ENCODE results near the gene UVRAG. TPM values are rescaled to one million over a fixed set of nuclear protein-coding genes. Genes with fewer than 3 reads are reported as not detected.

UVRAG gene
- 10 to 100 TPM; 39.9 to 52.5 (median 41.4) TPM for total RNA-seq
- 104 TPM for total RNA-seq (2013)

DNA sequence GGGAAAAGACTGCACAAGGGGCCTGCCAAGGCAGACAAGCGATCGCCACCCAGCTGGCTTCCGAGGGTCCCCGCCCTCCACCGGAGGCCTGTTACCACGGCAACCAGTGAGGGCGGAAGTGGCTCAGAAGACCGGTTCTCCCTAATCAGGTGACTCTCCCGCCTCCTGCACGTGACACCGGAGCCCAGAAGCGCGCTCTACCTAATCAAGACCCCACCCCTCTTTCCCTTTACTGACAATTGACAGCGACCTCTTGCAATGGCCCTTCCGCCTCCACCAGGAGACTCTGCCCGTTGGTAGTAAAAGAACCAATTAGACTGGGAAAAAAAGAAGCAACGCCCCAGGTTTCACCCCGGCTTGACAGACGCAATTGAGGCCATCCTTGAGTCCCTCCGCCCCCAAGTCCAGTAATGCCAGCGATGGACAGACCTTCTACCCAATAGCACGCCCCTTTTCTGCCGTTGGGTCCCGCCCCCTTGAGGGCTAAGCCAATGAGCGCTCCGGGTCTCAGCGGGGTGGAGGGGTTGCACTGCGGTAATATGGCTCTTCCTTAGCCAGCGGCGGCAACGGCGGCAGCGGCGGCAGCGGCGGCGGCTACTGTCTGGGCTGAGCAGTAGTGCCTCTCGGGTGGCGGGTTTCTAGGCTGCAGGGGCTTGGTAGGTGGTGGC lies at the start of gene UVRAG:
UVRAG (plus strand) TSS at position 534 of the 668 bp plus-strand sequence. CDS start 198 bp downstream, outside the sequence.
- Histone ChIP-seq H3K9me3 (ENCODE audit: control insufficient read depth, insufficient read depth, low read length) (no peaks in the 10 kb centered on the region), H3K36me3 (ENCODE audit: control insufficient read depth, insufficient read depth, low read length) (no peaks in the 10 kb centered on the region), H3K27ac (ENCODE audit: low read length) (peak within 1 kb of the TSS; percentile 86), H3K27me3 (ENCODE audit: control insufficient read depth, insufficient read depth, low read length) (no peaks in the 10 kb centered on the region), H3K4me1 (ENCODE audit: control insufficient read depth, insufficient read depth, low read length) (peaks cover 19% of the 10 kb centered on the region), H3K4me3 (ENCODE audit: low read length) (peak within 1 kb of the TSS; percentile 81)
- H3K27me3 Mint-ChIP-seq (ENCODE audit: low read depth in 2 of 2): no peaks in the 10 kb centered on the region
- TF ChIP-seq, protein P1, sequence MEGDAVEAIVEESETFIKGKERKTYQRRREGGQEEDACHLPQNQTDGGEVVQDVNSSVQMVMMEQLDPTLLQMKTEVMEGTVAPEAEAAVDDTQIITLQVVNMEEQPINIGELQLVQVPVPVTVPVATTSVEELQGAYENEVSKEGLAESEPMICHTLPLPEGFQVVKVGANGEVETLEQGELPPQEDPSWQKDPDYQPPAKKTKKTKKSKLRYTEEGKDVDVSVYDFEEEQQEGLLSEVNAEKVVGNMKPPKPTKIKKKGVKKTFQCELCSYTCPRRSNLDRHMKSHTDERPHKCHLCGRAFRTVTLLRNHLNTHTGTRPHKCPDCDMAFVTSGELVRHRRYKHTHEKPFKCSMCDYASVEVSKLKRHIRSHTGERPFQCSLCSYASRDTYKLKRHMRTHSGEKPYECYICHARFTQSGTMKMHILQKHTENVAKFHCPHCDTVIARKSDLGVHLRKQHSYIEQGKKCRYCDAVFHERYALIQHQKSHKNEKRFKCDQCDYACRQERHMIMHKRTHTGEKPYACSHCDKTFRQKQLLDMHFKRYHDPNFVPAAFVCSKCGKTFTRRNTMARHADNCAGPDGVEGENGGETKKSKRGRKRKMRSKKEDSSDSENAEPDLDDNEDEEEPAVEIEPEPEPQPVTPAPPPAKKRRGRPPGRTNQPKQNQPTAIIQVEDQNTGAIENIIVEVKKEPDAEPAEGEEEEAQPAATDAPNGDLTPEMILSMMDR (IDR thresholded peaks at IDR 0.05): no peak
- peak within 1 kb of the TSS; percentile 96 for H3K4me3 Mint-ChIP-seq
- H3K36me3 Mint-ChIP-seq: no peaks in the 10 kb centered on the region
- H3K4me1 Mint-ChIP-seq: peaks cover 7 to 21% of the 10 kb centered on the region in 2 donors
- no peaks in the 10 kb centered on the region for H3K9me3 Mint-ChIP-seq
- intact Hi-C loops (cut with micrococcal nuclease): loop anchor here (5.0 to 10.0 kb wide), 3 partner anchors 52 to 1323 kb away; partner anchors contain the start of gene LIPT2
- no peak within 1 kb of the TSS for H3K27ac Mint-ChIP-seq
- ATAC-seq (peak; percentile 83 to 96 (median 86)), DNase-seq (peak; percentile 98 to 99)
- WGBS (ENCODE audit: insufficient coverage): under 1% methylated on average over 39 of the region's 39 CpGs

DNA sequence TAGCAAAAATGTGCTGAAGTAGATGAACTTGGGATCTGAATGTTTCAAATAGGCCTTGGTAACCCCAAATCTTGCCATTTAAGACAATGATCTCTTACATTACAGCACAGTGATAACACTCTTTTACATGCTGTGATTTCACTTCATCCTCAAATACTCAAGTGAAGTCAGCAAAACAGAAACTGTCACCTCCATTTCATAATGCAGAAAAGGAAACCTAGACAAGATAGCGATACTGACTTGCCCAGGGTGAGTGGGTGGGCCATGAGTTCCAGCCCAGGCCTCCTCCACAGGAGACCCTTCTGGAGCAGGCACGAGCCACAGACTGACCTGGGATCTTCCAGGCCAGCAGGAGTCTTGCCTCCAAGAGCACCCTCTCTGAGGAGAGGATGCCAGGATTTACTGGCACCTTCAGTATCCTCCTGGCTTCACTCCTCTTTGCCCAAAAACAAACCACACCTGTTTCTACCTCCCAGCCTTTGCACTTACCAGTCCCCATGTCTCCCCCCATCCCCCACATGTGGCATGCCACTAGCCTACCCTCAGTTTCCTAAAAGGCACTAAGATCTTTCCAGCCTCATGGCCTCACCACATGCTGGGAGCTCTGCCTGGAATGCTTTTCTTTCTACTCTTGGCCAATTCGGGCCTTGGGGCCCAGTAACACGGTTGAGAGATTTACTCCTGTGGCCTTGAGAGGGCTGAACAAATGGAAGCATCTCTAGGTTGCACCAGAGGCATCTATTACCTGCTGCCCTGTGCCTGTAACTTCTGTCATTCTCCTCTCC lies 48.4 kb upstream of the UVRAG start:
- DNase-seq: no peak
- Histone ChIP-seq H3K27me3 (ENCODE audit: control insufficient read depth, insufficient read depth, low read length) (peaks cover 12% of the 10 kb centered on the region), H3K9me3 (ENCODE audit: control insufficient read depth, insufficient read depth, low read length) (no peaks in the 10 kb centered on the region), H3K27ac (ENCODE audit: low read length) (no peak overlapping the region), H3K36me3 (ENCODE audit: control insufficient read depth, insufficient read depth, low read length) (no peaks in the 10 kb centered on the region), H3K4me1 (ENCODE audit: control insufficient read depth, insufficient read depth, low read length) (peaks cover 14% of the 10 kb centered on the region), H3K4me3 (ENCODE audit: low read length) (no peak overlapping the region)
- Mint-ChIP-seq H3K4me1 (peaks cover 14 to 16% of the 10 kb centered on the region in 2 donors), H3K27ac (peak overlapping the region in 1 of 2 donors; percentile 91), H3K36me3 (no peaks in the 10 kb centered on the region), H3K9me3 (no peaks in the 10 kb centered on the region), H3K27me3 (ENCODE audit: low read depth in 2 of 2) (peaks cover 31 to 39% of the 10 kb centered on the region in 2 donors), H3K4me3 (no peak overlapping the region)
- intact Hi-C loops (cut with micrococcal nuclease): no loop called here
- no peak for ATAC-seq
- TF ChIP-seq, protein P1 (IDR thresholded peaks at IDR 0.05): no peak
- WGBS (ENCODE audit: insufficient coverage): 78% methylated on average over 4 of the region's 4 CpGs

DNA sequence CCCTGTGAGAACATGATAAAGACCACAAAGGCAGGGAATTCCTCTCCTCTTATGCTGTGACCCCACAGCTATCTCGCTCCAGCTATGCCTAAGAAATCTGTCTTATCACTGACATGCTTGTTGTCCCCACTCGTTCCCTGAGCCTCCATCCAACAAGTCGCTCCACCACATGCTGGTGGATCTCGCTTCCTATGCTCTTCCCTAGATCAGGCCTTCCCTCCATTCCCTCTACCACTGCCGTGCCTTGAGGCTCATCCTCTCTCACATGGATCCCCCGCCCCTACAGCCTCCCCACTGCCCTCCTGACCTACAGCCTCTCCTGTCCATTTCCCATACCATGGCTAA lies 47.8 kb upstream of the UVRAG start:
- Mint-ChIP-seq H3K4me3 (peak overlapping the region; percentile 33), H3K27me3 (ENCODE audit: low read depth in 2 of 2) (peaks cover 32 to 39% of the 10 kb centered on the region in 2 donors), H3K4me1 (peaks cover 14 to 16% of the 10 kb centered on the region in 2 donors), H3K9me3 (no peaks in the 10 kb centered on the region), H3K27ac (peak overlapping the region in 1 of 2 donors; percentile 91), H3K36me3 (no peaks in the 10 kb centered on the region)
- Histone ChIP-seq H3K36me3 (ENCODE audit: control insufficient read depth, insufficient read depth, low read length) (no peaks in the 10 kb centered on the region), H3K9me3 (ENCODE audit: control insufficient read depth, insufficient read depth, low read length) (no peaks in the 10 kb centered on the region), H3K27ac (ENCODE audit: low read length) (no peak overlapping the region), H3K4me1 (ENCODE audit: control insufficient read depth, insufficient read depth, low read length) (peaks cover 16% of the 10 kb centered on the region), H3K4me3 (ENCODE audit: low read length) (no peak overlapping the region), H3K27me3 (ENCODE audit: control insufficient read depth, insufficient read depth, low read length) (peaks cover 12% of the 10 kb centered on the region)
- ATAC-seq (no peak), DNase-seq (no peak)
- TF ChIP-seq, protein P1 (IDR thresholded peaks at IDR 0.05): no peak
- 96% methylated on average over 6 of the region's 6 CpGs for WGBS (ENCODE audit: insufficient coverage)
- intact Hi-C loops (cut with micrococcal nuclease): no loop called here

Data from natural killer cell (primary cell).